ENCODE results near the gene KSR1.
"Not testable (repeated sequence)": the region's sequence is repeated elsewhere in the genome, so short reads cannot be mapped to it uniquely, and the experiment has no call there.

DNA sequence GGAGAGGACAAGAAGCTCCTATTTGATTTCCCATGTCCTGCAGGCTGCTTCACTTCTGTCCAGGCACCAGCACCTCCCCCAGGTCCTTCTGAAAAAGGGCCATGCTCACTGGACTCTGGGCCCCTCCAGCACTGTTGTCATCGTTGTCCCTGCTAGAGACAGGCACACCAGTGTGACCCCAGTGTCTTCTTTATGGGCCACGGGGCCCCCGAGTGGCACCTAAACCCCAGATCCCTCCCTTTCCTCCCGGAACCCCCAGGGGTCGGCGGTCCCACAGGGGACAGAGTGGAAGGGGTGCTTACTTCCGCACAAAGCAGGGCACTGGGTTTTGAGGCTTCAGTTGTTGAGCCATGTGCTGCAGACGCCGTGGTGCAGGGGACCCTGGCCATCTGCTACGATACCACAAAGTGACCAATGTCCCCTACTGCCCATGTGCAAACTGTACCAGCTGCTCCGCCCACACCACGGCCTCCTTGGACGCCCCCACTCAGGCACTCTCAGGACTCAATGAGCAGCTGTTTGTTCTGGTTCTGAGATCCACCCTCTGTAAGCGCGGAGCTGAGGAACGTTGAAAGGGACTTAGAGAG lies 199.4 kb downstream of the KSR1 start:
- TF ChIP-seq, protein P1, sequence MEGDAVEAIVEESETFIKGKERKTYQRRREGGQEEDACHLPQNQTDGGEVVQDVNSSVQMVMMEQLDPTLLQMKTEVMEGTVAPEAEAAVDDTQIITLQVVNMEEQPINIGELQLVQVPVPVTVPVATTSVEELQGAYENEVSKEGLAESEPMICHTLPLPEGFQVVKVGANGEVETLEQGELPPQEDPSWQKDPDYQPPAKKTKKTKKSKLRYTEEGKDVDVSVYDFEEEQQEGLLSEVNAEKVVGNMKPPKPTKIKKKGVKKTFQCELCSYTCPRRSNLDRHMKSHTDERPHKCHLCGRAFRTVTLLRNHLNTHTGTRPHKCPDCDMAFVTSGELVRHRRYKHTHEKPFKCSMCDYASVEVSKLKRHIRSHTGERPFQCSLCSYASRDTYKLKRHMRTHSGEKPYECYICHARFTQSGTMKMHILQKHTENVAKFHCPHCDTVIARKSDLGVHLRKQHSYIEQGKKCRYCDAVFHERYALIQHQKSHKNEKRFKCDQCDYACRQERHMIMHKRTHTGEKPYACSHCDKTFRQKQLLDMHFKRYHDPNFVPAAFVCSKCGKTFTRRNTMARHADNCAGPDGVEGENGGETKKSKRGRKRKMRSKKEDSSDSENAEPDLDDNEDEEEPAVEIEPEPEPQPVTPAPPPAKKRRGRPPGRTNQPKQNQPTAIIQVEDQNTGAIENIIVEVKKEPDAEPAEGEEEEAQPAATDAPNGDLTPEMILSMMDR (conservative IDR thresholded peaks at IDR 0.05 in 1 of 2, IDR thresholded peaks at IDR 0.05 in 1 of 2; ENCODE audit: low read depth in 1 of 2, low read length in 2 of 2), result not testable (repeated sequence)
- not testable (repeated sequence) for TF ChIP-seq EZH2 (IDR thresholded peaks at IDR 0.05; ENCODE audit: low read length, missing control alignments)
